Endodermal cell (in vitro differentiated cells): ENCODE measurements around the gene SCUBE2. TPM values are rescaled to one million over a fixed set of nuclear protein-coding genes. Genes with fewer than 3 reads are reported as not detected.

Experiments
- DNase-seq: peaks from one replicate; pipeline ENCODE4 v3.0.0-alpha.2; 2017
- H3K27ac ChIP-seq: 2 replicates; pipeline ENCODE4 v1.5.1; 2013; ENCODE audit warnings: mild to moderate bottlenecking, low read depth, low read length, moderate library complexity
- H3K27me3 ChIP-seq: 2 replicates; pipeline ENCODE4 v1.6.1; 2013; ENCODE audit warnings: mild to moderate bottlenecking, low read length, moderate library complexity; ENCODE audit not compliant: insufficient read depth, control insufficient read depth, poor library complexity, severe bottlenecking
- H3K36me3 ChIP-seq: 2 replicates; pipeline ENCODE4 v1.7.0; 2013; ENCODE audit warnings: mild to moderate bottlenecking, low read length, moderate library complexity; ENCODE audit not compliant: control insufficient read depth, insufficient read depth
- H3K4me1 ChIP-seq: one replicate; pipeline ENCODE4 v1.7.0; 2013; ENCODE audit warnings: low read length; ENCODE audit not compliant: control insufficient read depth, insufficient read depth
- H3K4me3 ChIP-seq: 2 replicates; pipeline ENCODE4 v1.5.1; 2013; ENCODE audit warnings: mild to moderate bottlenecking, low read length, moderate library complexity
- H3K9ac ChIP-seq: 2 replicates; pipeline ENCODE4 v1.6.1; 2013; ENCODE audit warnings: mild to moderate bottlenecking, low read length, moderate library complexity; ENCODE audit not compliant: poor library complexity, severe bottlenecking; ENCODE audit errors: extremely low read depth
- H3K9me3 ChIP-seq: 2 replicates; pipeline ENCODE4 v1.6.1; 2013; ENCODE audit warnings: mild to moderate bottlenecking, low read length, moderate library complexity; ENCODE audit not compliant: control insufficient read depth
- H3K27ac Mint-ChIP-seq: 2 replicates; pipeline ENCODE4 v1.8.0; 2020; ENCODE audit warnings: mixed read lengths
- H3K27me3 Mint-ChIP-seq: 2 replicates; pipeline ENCODE4 v1.8.0; 2021; ENCODE audit warnings: mild to moderate bottlenecking, mixed read lengths; ENCODE audit not compliant: insufficient read depth
- H3K36me3 Mint-ChIP-seq: 2 replicates; pipeline ENCODE4 v1.8.0; 2020; ENCODE audit warnings: low read depth, mixed read lengths
- H3K4me1 Mint-ChIP-seq: 2 replicates; pipeline ENCODE4 v1.8.0; 2020; ENCODE audit warnings: mixed read lengths
- H3K4me3 Mint-ChIP-seq: 2 replicates; pipeline ENCODE4 v1.8.0; 2020; ENCODE audit warnings: mild to moderate bottlenecking, moderate library complexity, mixed read lengths
- H3K9me3 Mint-ChIP-seq: 2 replicates; pipeline ENCODE4 v1.8.0; 2020; ENCODE audit warnings: mild to moderate bottlenecking, mixed read lengths
- WGBS, 2 experiments: methylation state at CpG; one replicate each; pipeline versions ENCODE4 v1.1.5 to v1.1.7; 2013; ENCODE audit warnings: missing lambda C conversion rate in 2 of 2, mixed read lengths in 1 of 2; ENCODE audit not compliant: insufficient coverage in 1 of 2, insufficient read length in 1 of 2; 5-methylcytosine and 5-hydroxymethylcytosine counted together
- total RNA-seq, 2 donors: library from RNA; stranded (reverse); fragmentation: NEBNext Ultra II Directional in 1 of 2; extraction: Animal tissue kit (Norgen Biotek cat#: 25700) in 1 of 2; gene quantifications; 2 replicates in 1 of 2; 3 replicates in 1 of 2; pipeline ENCODE4 v1.2.1, GENCODE V29; 2021
- TF ChIP-seq, protein P1 (sequence below): fragments of 200-600 bp; sonication (generic); conservative IDR thresholded peaks from 2 replicates; pipeline ENCODE4 v1.5.0; 2021; ENCODE audit warnings: antibody characterized with exemption, mild to moderate bottlenecking

The SCUBE2 gene
- total RNA-seq, 2 donors from 2014 or later, result 1.5 to 2.0 TPM

DNA sequence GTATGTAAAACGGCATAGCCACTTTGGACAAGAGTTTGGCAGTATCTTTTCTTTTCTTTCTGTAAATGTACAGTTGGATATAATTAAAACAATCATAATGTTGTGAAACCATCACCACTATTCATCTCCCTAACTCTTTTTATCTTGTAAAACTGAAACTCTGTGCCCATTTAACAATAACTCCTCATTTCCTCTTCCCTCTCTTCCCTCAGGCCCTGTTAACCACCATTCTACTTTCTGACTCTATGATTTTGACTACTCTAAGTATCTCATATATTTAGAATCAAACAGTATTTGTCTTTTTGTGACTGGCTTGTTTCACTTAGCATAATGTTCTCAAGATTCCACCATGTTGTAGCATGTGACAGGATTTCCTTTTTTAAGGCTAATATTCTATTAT is 10.2 kb downstream of the SCUBE2 start:
- DNase-seq, result no peak
- 80% methylated on average over 1 of the region's 1 CpG; no CpG with 5 or more reads in 1 of the 2 experiments for WGBS, 2 experiments
- Mint-ChIP-seq H3K27me3 (no peaks in the 10 kb centered on the region), H3K4me1 (peaks cover 8% of the 10 kb centered on the region), H3K36me3 (no peaks in the 10 kb centered on the region), H3K9me3 (peaks cover 4% of the 10 kb centered on the region), H3K27ac (no peak overlapping the region), H3K4me3 (no peak overlapping the region)
- Histone ChIP-seq H3K27me3 (no peaks in the 10 kb centered on the region), H3K36me3 (no peaks in the 10 kb centered on the region), H3K4me3 (no peak overlapping the region), H3K9me3 (no peaks in the 10 kb centered on the region), H3K27ac (no peak overlapping the region), H3K9ac (no peak overlapping the region), H3K4me1 (no peaks in the 10 kb centered on the region)
- TF ChIP-seq, protein P1, sequence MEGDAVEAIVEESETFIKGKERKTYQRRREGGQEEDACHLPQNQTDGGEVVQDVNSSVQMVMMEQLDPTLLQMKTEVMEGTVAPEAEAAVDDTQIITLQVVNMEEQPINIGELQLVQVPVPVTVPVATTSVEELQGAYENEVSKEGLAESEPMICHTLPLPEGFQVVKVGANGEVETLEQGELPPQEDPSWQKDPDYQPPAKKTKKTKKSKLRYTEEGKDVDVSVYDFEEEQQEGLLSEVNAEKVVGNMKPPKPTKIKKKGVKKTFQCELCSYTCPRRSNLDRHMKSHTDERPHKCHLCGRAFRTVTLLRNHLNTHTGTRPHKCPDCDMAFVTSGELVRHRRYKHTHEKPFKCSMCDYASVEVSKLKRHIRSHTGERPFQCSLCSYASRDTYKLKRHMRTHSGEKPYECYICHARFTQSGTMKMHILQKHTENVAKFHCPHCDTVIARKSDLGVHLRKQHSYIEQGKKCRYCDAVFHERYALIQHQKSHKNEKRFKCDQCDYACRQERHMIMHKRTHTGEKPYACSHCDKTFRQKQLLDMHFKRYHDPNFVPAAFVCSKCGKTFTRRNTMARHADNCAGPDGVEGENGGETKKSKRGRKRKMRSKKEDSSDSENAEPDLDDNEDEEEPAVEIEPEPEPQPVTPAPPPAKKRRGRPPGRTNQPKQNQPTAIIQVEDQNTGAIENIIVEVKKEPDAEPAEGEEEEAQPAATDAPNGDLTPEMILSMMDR, result no peak

DNA sequence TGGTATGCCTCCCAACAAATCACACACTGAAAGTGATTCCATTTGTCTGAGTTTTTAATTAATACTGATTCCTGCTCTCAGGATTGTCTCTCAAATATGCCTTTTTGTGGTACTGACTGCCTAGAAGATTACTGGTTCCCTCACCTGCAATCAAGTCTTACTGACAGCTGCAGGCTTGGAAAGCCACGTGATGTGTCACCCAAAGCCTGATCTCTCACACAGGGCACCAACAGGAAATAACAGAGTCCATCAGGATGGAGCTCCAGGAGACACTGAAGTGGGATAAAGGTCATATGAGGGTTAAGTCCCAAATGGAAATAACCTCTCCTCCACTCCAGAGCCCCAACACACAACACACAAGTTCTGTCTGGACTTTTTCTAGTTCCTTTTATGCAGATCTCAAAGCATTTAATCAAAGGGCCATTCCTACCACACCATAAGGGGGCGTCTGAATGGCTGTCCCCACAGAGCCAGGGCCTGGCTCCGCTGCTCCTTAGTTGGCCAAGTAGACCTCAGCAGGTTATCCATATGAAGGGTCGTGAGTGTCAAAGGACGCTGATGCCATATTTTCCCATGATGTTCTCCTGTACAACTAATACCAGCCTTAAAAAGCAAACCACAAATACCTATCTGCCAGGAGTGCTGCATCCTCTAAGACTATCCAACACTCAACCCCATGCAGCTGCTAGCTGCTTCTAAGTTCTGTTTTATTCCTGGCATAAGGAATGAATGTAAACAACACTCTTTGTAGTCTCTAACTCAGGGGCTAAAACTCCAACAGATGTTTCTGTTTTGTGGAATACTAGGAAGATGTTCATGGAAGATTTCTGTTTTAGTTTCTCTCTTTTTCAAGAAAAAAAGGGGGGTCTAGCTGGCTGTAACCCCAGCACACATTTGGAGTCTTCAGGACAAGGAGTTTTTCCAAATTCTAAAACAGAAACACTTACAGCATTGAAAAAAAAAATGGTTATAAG is 13.0 kb downstream of the SCUBE2 start:
- H3K4me1 ChIP-seq, result peaks cover 7% of the 10 kb centered on the region
- H3K27me3 Mint-ChIP-seq, result peaks cover 3% of the 10 kb centered on the region
- peak; percentile 68 for DNase-seq
- H3K9ac ChIP-seq, result no peak overlapping the region
- H3K9me3 ChIP-seq, result no peaks in the 10 kb centered on the region
- no peak overlapping the region for H3K4me3 Mint-ChIP-seq
- 80 to 82% methylated on average over 3 to 5 of the region's 5 CpGs for WGBS, 2 experiments
- no peak overlapping the region for H3K27ac Mint-ChIP-seq
- no peaks in the 10 kb centered on the region for H3K27me3 ChIP-seq
- peaks cover 14% of the 10 kb centered on the region for H3K4me1 Mint-ChIP-seq
- H3K4me3 ChIP-seq, result no peak overlapping the region
- TF ChIP-seq, protein P1, result peak; percentile 72
- H3K9me3 Mint-ChIP-seq, result peaks cover 4% of the 10 kb centered on the region
- H3K27ac ChIP-seq, result no peak overlapping the region
- no peaks in the 10 kb centered on the region for H3K36me3 Mint-ChIP-seq
- no peaks in the 10 kb centered on the region for H3K36me3 ChIP-seq

DNA sequence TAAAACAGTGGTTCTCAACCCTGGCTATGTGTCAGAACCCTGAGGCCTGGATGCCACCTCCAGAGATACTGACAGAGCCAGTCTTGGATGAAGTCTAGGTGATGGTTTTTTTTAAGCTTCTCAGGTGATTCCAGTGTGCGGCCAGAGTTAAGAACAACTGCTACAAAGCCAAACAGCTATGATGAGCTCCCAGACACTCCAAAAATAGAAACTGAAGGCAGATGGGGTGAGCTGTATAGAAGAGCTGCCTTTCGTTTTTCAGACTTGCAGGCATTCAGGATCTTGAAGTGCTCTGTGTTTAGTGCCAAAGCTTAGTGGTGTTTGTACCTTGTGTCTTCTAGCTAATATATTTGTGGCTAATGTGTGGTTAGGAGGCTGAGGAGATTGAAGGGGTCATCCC is 14.2 kb downstream of the SCUBE2 start:
- 97 to 100% methylated on average over 1 to 2 of the region's 2 CpGs for WGBS, 2 experiments
- Mint-ChIP-seq H3K9me3 (peaks cover 2% of the 10 kb centered on the region), H3K27ac (no peak overlapping the region), H3K27me3 (peaks cover 3% of the 10 kb centered on the region), H3K4me1 (peaks cover 14% of the 10 kb centered on the region), H3K4me3 (no peak overlapping the region), H3K36me3 (no peaks in the 10 kb centered on the region)
- H3K9ac ChIP-seq, result no peak overlapping the region
- no peak overlapping the region for H3K27ac ChIP-seq
- H3K4me1 ChIP-seq, result peaks cover 7% of the 10 kb centered on the region
- H3K9me3 ChIP-seq, result no peaks in the 10 kb centered on the region
- H3K27me3 ChIP-seq, result no peaks in the 10 kb centered on the region
- H3K4me3 ChIP-seq, result no peak overlapping the region
- no peak for DNase-seq
- no peaks in the 10 kb centered on the region for H3K36me3 ChIP-seq
- TF ChIP-seq, protein P1, result no peak
